Activated CD8-positive, alpha-beta memory T cell treated with anti-CD3 and anti-CD28 coated beads, Interleukin-2, amount 50 U/mL, for 1 hour (primary cell): ENCODE measurements around the gene TCF4.

Source experiments
- DNase-seq: peaks from one replicate; pipeline ENCODE4 v3.0.0-alpha.2; 2020; ENCODE audit errors: extremely low read depth

TCF4 gene

DNA sequence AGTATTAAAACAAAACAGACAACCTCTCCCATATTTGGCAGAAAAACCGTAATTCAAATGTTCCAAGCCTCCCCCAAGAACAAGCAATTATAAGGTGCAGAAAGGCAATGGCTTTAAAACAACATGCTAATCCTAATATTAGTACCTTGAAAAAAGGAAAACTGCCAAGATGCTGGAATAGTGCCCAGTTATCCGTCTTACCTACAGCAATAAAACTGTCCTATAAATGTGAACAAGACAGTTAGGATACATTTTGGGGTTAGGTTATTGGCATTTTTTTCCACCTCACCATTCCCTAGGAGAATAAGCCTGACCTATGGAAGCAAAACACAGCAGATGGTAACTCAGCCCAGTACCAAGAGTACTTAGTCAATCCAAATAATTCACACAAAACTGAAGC, 83.2 kb downstream of the TCF4 start:
- DNase-seq: no peak

DNA sequence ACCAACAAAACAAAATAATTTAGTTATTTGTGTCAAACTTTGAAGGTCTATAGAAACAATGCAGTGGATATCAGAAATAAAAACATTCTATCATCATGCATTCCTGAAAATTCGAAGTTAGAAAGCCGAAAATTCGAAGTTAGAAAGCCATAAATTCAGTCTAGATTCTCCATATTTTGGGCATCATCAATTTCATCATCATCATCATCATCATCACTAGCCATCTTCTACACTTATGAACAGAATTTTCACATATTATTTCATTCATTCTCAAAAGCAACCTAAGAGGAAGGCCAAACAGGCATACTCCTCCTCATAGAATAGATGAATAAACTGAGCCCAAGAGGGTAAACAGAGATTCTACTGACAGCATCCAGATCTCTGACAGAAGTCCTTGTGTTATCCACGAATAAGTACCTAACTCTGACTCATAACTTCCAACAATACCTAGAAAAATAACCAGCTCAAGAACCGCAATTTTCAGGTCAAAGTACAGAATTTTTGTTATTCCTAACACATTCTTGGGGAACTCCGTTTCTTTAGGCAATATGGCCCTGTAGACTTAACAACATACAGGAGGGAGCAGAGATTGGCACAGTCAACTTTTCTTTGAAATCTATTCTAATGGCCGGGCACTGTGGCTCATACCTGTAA, 84.7 kb downstream of the TCF4 start:
- DNase-seq: no peak

DNA sequence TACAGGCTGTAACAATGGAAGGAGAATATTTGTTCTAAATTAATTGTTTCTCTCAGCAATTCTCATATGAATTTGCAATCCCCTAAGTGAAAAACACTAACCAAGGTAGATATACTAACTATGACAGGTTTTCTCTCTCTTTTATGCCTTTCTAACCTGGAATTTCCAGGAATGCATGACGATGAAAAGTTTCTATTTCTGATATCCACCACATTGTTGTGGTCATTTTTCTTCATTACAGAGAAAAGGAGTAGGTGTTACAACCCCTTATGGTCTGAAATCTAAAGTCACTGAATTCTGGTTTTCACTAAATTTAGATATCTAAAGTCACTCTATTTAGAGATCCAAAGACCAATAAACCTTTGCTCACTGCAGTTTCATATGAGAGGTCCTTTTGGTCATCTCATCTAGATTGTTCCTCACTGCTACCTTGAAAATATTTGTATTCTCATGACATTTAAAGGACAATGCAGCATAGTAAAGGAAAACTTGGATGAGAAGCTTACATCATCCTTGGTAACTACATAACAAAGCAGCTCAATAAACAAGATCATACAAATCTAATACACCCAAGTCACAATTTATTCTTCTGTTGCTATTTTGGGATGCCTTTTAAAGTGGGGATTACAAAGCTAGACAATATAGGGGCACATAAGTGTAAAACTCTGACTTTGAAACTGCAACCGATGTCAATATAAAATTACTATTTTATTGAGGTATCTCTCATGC, 85.8 kb downstream of the TCF4 start:
- DNase-seq: no peak

DNA sequence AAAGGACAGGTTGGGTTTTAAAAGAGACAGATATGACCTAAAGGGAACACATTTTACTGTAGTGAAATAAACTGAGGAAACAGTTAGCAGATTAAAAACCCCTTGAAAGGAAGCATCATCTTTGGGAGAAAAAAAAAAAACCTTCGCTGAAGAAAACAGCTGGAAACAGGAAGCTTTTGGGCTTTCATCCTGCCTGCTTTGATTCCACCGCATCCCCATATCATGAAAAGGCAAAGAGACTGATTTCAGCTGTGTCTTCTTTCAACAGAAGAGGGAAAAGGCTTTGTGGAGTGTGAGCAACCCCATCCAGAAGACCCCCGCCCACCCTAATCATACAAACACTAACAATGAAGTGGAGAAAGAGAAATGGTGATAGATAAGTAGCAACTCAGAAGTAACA, 86.4 kb downstream of the TCF4 start:
- DNase-seq: no peak

DNA sequence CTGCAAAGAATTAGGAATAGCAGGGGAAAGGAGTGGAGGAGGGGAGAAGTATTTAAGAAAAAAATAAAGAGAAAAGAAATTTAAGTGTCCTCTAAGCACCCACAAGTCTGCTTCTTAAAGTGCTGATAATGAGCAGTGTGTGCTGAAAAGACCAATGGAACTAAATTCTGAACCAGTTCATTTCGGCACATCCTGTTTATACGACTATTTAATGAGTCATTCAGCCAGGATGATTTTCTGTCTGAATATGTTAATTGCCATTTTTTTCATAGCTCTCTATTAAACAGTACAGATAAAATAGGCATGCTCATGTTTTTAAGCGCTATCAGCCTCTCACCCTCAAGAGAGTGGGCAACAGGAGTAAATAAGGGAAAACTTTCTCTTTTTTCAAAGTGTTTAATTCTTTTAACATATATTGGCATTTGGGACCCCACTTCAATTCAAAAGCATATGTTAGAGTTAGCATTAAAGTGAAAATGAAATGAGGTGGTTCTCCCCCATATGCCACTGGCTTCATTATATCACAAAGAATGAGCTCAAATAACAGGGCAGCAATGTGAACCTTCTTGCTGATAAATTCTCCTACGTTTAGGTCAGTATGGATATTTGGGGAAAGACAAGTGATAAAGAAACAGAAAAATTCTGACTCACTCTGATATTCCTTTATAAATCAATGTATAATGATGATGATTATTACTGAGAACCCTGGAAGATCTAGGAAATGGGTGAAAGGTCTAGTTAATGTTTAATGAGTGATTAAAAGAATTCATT, 87.5 kb downstream of the TCF4 start:
- no peak for DNase-seq

DNA sequence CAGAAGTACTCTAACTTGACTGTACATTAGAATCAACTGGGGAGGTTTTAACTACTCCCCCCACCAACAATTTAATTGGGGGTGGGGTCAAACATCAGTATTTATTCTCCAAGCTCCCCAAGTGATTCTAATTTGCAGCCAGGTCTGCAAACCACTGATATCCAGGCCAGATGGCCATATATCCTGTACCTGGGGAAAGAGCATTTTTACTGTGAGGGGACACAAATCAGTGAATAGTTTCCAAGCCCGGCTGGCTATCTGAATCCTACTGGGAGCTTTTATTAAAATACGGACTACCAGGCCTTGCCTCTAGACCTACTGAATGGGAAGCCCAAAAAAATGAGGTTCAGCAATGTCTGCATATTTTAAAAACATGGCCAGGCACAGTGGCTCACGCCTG, 88.5 kb downstream of the TCF4 start:
- DNase-seq: no peak

DNA sequence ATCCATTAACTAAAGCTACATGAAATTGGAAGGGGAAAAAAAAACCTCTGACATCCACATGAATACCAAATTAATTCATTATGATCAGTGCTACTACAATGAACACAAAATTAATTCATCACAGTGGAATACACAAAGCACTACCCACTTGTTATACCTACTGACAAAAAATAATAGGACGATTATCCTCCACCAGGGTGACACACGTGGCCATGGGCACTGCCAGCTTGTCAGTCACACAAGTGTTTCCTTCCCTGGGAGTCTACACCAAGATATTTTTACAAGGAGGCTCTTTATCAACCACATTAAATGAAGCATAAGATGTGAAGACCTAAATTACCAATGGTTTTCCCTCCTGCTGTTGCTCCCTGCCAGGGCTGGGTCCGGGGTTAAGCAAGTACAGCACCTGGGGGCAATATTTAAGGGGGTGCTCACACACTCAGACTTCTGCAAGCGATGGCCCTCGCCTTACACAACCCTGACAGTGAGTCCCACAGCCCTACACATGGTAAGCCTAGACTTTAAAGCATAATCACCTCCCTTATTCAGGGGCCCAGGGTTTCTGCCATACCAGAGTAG, 90.1 kb downstream of the TCF4 start:
- no peak for DNase-seq

DNA sequence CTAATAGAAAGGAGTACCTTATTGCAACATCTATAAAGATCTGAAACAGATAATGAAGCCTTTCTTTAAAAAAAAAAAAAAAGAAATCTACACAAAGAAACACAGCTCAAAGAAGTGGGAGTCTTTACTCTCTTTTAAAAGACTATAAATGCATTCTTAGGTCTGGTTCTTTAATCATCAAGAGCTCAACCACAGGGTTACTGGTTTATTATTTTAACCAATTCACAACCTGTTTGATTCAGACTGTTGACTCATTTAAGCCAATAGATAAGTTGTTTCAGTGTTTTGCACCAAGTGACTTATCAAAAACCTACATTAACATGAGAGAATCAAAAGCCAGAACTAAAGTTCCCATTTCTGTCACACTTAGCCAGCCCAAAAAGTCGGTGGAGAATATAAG, 93.1 kb downstream of the TCF4 start:
- no peak for DNase-seq

DNA sequence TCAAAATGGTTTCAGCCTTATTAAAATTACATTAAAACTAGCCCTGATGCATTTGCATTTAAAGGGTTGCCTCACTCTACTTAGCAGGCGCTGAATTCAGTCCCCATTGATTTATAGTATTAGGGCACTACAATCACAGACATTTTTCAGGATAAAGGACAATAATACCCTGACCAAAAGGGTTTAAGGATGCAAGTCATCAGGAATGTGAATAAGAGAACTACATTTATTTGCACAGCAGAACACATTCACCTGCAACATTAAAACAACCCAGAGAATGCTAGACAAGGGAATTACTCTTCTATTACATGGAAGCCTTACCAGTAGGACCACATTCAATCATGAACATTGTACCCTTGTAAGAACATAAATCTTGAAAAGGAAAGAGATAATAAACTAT, 93.6 kb downstream of the TCF4 start:
- no peak for DNase-seq

DNA sequence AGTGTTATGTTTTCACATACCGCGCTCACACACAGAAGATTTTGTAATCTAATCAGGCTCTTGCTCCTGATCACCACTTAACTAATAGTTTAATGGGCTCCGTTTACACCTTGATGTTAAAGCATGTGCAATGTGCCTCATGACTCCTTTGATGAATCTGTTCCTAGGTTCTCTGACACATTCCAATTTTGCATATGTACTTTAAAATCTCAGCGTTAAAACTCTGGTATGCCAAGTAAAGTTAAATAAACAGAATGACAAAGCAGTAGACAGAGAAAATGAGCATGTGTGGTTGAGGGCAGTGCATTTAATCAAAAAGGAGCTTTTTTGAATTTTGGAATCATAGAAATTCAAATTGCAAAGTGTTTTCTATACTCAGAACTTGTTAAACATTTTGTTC, 96.4 kb downstream of the TCF4 start:
- DNase-seq: no peak

DNA sequence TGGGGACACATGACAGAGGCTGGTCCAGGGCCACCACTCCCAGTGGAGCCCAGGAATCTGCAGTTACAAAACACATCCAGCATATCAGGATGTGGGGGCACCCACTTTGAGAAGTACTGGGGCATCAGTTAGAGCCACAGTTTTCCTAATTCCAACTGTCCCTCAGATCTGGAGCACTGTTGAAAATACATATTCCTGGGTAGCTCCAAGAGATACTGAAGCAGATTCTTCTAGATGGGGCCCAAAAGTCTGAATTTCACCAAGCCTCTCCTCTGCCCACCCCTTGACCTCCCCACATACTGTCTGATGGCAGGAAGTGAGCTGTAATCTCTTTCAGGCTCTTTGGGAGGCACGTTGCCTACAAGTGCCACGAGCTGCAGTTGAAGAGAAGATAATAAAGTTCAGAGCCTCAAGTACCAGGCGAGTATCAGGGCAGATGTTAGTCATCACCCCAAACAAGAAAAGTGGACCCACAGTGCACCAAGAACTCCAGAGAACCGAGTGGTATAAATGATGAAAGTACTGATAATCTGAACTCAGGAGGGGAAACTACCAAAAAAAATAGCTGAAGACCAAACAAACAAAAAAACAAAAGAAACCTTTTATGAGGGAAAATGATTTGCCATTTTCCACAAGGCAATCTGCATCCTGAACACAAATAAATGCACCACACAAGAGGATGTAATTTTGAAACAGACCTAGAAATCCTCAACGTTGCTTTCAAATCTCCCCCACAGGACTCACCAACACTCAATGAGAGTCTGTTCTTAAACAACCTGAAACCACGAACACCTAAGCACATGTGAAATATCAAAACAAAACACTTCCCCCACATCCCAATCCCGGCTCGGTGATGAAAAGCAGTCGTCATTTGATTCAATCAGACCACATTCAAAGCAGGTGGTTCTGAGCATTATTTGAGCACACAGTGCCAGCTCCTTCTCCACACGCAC, 98.7 kb downstream of the TCF4 start:
- no peak for DNase-seq

DNA sequence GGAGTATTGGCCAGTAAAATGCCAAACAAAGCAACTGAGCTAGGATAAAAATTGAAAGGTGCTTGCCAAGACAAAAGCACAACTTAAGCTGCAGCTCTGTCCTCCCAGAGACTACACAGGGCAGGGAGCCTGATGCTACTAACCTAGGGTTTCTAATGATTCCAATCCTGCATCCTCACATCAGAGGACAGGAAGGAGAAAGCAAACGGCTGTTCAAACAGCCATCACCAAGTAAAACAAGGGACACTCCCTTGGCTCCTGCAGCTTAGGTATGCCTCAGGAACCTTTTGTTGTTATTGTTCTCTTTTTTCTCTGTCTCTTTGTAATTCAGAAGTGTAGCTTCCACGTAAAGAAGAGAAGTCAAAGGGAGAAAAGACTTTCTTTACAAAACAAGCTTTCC, 99.5 kb downstream of the TCF4 start:
- DNase-seq: no peak

DNA sequence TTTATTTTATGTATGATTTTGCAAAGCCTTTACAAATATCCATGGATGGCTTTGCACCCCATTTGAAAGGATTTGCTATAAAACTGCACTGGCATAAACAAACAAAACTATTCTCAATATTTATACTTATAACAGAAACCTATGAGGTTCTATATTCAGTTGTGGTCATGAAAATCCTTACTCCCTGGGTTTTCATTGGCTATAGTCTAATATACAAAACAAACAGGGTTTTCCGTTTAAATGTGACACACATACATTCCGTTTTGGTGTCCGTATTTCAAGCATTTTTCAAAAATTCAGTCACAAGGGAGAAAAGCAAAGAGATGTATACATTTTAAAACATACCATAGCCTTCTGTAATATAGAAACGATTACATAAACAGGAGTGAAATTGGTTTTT, 100.0 kb downstream of the TCF4 start:
- no peak for DNase-seq

DNA sequence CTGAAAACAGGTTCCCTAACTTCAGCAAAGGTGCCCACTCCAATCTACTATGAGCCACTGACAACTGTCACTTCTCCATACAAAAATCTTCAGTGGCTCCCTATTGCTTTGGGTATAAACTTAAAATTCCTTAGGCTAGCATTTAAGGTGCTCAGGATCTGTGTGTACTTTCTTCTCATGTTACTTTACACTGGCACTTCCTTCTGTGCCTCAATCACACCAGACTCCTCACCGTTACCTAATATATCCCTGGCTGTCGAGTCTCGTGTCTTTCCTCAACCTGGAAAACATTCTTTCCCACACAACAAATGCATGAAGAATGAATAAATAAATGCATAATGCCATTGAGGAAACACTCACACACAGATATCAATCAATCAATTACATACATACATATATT, 101.1 kb downstream of the TCF4 start:
- DNase-seq: no peak

DNA sequence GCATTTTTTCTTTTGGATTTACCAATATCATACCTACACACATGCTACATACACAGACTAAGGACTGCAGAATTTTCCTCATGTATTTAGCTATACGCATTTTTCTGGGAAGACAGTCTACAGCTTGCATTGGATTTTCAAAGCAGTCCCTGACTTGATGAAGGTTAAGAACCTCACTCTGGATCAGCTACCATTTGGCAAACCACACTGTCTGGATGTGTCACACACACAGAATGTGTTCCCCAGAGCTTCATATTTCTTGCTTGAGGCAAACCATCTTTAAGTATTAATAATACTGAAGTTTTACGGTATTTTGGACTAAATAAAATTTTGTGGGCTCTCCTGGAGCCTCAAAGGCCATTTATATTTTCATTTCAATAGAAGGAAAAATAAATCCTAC, 102.3 kb downstream of the TCF4 start:
- DNase-seq: no peak

DNA sequence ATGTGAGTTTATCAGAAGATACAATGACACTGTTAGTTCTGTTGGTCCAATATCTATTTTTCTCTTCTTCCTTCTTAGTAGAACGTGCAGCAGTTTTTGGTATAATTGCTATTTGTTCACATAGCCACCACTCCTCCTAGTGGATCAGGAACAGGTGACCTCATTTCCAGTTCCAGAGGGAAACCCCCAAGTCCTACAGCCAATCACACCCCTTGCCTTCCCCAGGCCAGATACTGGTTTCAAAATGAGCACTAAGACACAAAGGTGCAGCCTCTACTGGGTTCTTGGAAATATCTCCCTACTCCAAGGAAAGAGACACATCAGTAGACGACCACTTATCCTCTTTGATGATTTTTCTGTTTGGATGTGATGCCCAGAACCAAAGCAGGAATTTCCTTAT, 103.2 kb downstream of the TCF4 start:
- no peak for DNase-seq

DNA sequence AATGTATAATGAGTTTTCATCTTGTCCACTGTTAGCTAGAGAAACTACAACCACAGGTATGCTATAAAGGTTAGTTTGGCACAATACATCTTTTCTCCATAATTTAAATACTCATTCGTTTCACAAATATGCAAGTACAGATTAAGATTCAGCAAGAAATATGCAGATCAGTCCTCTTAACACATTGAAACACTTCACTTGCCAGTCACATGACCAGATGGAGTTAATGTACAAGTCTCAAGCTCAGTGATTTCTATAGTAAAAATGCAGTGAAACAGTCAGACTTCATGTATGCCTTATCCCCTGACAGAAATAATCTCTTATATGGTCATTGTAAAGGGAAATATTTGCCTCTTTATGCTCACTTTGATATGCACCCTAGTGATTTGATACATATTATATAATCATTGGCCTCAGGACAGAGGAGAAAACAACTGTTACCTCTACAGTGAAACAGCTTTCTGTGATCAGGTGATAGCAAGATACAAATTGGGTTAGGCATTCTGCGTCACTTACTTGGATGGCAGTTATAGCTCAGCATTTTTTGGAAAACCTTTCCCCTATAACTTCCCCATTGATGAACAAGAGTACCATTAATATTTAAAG, 104.6 kb downstream of the TCF4 start:
- DNase-seq: no peak

DNA sequence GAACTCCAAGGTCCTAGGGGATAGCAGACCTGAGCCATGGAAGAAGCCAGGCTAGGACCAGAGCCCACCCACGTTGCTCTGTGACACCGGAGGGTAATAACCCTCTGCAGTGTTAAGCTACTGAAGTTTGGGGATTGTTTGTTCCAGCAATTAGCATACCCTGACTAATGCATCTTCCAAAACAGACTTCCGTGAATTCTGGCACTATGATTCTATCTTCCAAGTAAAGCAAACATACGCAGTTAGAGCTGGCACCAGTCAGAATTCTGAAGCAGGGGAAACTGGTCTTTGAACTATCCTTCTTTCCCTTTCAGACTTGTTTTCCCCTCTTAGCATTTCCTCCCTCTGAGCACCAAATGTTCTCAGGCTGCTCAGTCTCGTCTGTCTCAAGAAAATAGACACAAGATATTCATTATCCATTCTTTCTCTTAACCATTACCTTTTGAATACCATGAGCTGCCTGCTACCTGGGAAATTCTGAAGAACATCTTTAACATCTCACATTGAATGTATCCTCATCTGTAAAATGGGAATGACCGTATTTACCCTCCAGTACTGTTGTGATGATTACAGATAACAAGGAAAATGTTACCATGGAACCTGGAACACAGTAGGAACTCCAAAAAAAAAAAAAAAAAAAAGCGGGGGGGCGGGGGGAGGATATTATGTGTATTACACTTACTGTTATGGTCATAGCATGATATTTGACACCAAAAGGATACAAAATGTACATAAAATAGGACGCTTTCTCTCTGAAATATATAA, 108.2 kb downstream of the TCF4 start:
- DNase-seq: no peak

DNA sequence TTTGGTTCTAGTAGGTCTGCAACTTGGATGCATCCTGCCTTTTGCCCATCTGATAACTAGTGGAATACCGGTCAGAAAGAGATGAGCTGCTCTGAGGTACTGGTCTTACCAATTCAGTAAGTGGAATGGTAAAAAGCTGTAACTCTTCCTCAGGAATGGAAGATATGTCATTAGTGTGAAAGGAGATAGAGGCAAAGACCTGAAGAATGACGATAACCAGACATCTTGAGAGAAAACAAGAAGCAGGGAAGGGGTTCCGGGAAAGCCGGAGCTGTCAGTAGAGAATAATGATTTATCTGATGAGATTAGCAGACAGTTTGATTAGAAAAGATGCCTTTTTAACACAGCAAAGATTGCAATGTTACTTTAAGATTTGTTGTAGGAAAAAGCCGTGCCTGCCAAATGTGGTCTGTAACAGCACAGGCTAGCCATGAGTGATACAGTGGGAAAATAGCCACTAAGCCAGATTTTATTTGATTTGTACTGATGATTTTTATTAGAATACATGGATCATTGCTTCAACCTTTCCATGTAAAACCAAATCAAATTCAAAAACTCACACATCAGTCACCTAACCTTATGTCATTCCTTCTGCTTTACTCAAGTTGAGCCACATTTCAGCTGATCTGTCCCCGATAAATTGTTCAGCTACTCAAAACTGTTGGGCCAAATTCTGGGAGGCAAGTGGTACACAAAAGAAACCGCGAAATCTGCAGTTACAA, 110.0 kb downstream of the TCF4 start:
- DNase-seq: no peak

DNA sequence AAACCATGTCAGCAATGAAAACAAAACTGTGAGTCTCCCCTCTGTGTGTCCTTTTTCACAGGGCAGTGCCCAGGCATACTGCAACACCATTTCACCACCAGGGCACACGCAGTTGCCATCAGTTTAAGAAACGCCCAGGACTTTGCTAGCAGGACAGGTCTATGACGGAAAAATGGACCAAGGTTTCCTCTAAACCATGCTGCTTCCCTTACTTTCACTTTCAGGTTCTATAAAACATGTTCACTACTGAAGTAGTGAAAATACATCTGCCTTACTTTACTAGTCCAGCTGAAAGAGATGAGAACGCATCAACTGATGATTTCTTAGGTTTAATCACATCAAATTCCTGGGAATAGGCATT, 110.5 kb downstream of the TCF4 start:
- no peak for DNase-seq
